ENCODE measurements around the gene TRPM5.

DNA sequence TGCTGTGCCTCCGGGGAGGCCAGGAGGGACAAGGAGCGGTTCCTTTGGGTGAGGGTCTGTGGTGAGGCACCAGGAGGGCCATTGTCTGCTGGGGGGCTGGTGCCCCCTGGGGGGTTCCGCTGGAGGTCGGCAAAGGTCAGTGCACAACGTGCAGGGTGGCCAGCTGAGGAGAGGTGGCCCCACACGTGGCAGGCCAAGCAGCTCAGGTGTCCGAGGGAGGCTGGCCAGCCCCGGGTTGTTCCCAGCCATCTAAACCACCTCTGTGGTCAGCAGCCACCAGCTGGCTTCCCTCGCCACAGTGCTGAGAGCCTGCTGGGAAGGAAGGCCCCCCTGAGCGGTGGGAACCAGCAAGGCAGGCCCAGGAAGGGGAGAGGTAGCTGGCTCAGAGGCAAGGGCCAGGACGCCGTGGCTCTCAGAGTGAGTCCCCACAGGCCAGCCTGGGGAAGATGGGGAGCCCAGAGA lies 39.5 kb downstream of the TRPM5 start:
- no peak for TF ChIP-seq POLR2A (IDR thresholded peaks at IDR 0.05)
- TF ChIP-seq, protein P1, sequence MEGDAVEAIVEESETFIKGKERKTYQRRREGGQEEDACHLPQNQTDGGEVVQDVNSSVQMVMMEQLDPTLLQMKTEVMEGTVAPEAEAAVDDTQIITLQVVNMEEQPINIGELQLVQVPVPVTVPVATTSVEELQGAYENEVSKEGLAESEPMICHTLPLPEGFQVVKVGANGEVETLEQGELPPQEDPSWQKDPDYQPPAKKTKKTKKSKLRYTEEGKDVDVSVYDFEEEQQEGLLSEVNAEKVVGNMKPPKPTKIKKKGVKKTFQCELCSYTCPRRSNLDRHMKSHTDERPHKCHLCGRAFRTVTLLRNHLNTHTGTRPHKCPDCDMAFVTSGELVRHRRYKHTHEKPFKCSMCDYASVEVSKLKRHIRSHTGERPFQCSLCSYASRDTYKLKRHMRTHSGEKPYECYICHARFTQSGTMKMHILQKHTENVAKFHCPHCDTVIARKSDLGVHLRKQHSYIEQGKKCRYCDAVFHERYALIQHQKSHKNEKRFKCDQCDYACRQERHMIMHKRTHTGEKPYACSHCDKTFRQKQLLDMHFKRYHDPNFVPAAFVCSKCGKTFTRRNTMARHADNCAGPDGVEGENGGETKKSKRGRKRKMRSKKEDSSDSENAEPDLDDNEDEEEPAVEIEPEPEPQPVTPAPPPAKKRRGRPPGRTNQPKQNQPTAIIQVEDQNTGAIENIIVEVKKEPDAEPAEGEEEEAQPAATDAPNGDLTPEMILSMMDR (IDR thresholded peaks at IDR 0.05): no peak
